RWPE2 (cell line): ENCODE data around the gene KLC3.
"Not testable (repeated sequence)": the region's sequence is repeated elsewhere in the genome, so short reads cannot be mapped to it uniquely, and the experiment has no call there.

Experiments used
- ATAC-seq: fragments of 200-7000 bp; cut with Tn5 transposase; 3 replicates; pipeline ENCODE4 v1.9.1; 2021; ENCODE audit warnings: low read depth
- DNase-seq: peaks from one replicate; pipeline ENCODE4 v3.0.0-alpha.2; 2020; ENCODE audit warnings: low spot score
- H3K27ac ChIP-seq: fragments of 450-650 bp; 2 replicates; pipeline ENCODE4 v1.5.1; 2017; ENCODE audit warnings: mild to moderate bottlenecking; ENCODE audit not compliant: poor library complexity, severe bottlenecking
- H3K27me3 ChIP-seq: fragments of 250-450 bp; sonication (Bioruptor Pico); 2 replicates; pipeline ENCODE4 v1.5.1; 2021; ENCODE audit warnings: mild to moderate bottlenecking, moderate library complexity; ENCODE audit not compliant: insufficient read depth, poor library complexity, severe bottlenecking
- H3K36me3 ChIP-seq: fragments of 250-450 bp; sonication (Bioruptor Pico); 2 replicates; pipeline ENCODE4 v1.5.1; 2020; ENCODE audit warnings: low read depth, mild to moderate bottlenecking, moderate library complexity
- H3K4me1 ChIP-seq: fragments of 250-450 bp; sonication (Bioruptor Pico); 2 replicates; pipeline ENCODE4 v1.5.1; 2021; ENCODE audit warnings: mild to moderate bottlenecking, moderate library complexity; ENCODE audit not compliant: insufficient read depth, poor library complexity, severe bottlenecking
- H3K4me3 ChIP-seq: fragments of 250-450 bp; sonication (Bioruptor Pico); 2 replicates; pipeline ENCODE4 v1.5.1; 2021; ENCODE audit warnings: mild to moderate bottlenecking, moderate library complexity; ENCODE audit not compliant: severe bottlenecking
- H3K9me3 ChIP-seq: fragments of 250-450 bp; sonication (Bioruptor Pico); 2 replicates; pipeline ENCODE4 v1.5.1; 2021; ENCODE audit warnings: mild to moderate bottlenecking, moderate library complexity; ENCODE audit not compliant: severe bottlenecking
- TF ChIP-seq, protein P1 (sequence below): fragments of 450-650 bp; IDR thresholded peaks from one replicate; pipeline ENCODE4 v1.5.1; 2017; ENCODE audit warnings: mild to moderate bottlenecking, moderate library complexity; ENCODE audit not compliant: poor library complexity, severe bottlenecking

The KLC3 gene

DNA sequence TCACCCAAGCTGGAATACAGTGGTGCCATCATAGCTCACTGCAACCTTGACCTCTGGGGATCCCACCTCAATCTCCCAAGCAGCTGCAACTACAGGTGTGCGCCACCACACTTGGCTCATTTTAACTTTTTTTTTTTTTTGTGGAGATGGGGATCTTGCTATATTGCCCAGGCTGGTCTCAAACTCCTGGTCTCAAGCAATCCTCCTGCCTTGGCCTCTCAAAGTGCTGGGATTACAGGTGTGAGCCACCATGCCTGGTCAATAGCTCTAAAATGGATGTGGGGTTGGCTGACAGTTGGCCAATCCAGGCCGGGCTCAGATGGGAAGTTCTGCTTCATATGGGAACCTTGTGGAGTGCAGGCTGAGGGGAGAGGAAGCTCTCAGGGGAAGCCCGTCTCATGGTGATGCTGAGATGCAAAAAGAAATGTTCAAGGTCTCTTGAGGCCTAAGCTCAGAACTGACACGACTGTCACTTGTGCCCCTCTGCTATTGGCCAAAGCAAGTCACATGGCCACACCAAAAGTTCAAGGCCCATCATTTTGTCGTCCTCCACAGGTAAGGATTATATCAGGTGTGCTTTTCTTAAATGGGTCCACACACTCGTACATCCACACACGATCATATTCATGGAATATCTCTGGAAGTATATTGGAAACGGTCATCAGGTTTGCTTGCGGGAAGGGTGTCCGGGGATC lies 6.8 kb upstream of the KLC3 start:
- Histone ChIP-seq H3K4me1 (no peaks in the 10 kb centered on the region), H3K4me3 (no peak overlapping the region), H3K9me3 (no peaks in the 10 kb centered on the region), H3K36me3 (no peaks in the 10 kb centered on the region), H3K27me3 (no peaks in the 10 kb centered on the region), H3K27ac (no peak overlapping the region)
- ATAC-seq: no peak
- no peak for DNase-seq
- TF ChIP-seq, protein P1, sequence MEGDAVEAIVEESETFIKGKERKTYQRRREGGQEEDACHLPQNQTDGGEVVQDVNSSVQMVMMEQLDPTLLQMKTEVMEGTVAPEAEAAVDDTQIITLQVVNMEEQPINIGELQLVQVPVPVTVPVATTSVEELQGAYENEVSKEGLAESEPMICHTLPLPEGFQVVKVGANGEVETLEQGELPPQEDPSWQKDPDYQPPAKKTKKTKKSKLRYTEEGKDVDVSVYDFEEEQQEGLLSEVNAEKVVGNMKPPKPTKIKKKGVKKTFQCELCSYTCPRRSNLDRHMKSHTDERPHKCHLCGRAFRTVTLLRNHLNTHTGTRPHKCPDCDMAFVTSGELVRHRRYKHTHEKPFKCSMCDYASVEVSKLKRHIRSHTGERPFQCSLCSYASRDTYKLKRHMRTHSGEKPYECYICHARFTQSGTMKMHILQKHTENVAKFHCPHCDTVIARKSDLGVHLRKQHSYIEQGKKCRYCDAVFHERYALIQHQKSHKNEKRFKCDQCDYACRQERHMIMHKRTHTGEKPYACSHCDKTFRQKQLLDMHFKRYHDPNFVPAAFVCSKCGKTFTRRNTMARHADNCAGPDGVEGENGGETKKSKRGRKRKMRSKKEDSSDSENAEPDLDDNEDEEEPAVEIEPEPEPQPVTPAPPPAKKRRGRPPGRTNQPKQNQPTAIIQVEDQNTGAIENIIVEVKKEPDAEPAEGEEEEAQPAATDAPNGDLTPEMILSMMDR: no peak

DNA sequence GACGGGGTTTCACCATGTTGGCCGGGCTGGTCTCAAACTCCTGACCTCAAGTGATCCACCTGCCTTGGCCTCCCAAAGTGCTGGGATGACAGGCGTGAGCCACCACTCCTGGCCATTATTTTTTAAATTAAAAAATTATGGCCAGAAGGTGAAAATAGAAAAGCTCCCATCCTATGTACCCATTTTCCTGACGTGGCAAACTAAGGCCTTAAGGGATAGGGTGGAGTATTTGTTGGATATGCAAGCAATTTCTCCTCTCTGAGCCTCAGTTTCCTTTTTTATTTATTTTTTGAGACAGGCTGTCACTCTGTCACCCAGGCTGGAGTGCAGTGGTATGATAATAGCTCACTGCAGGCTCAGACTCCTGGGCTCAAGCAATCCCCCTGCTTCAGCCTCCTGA lies 5.7 kb upstream of the KLC3 start:
- not testable (repeated sequence) for H3K36me3 ChIP-seq, H3K9me3 ChIP-seq, H3K27me3 ChIP-seq, H3K27ac ChIP-seq, DNase-seq, H3K4me1 ChIP-seq, H3K4me3 ChIP-seq, ATAC-seq

DNA sequence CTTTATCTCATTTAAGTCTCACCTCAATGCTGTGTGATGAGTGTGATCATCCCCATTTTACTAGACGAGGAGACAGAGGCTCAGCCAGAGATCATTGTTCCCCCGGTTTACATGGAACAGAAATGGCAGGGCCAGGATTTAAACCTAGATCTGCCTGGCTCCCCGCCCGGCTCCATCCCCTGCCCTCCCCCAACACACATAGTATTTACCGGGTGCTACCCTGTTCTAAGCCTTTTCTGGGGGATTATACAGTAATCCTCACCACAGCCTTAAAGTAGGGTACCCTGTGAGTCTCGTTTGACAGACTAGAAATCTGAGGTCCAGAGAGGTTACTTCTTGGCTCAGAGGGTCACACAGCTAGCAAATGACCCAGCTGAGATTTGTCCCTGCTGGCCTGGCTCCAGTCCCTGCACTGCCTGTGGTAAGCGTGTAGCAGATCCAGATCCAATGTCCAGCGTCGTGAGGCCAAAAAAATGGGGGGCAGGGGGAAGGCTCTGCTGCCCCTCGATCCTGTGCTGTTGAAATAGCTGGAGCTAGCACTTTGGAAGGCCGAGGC lies 3.8 kb upstream of the KLC3 start:
- no peak for DNase-seq
- Histone ChIP-seq H3K27ac (no peak overlapping the region), H3K36me3 (no peaks in the 10 kb centered on the region), H3K27me3 (no peaks in the 10 kb centered on the region), H3K4me1 (no peaks in the 10 kb centered on the region), H3K9me3 (no peaks in the 10 kb centered on the region), H3K4me3 (no peak overlapping the region)
- no peak for ATAC-seq
- TF ChIP-seq, protein P1: no peak

DNA sequence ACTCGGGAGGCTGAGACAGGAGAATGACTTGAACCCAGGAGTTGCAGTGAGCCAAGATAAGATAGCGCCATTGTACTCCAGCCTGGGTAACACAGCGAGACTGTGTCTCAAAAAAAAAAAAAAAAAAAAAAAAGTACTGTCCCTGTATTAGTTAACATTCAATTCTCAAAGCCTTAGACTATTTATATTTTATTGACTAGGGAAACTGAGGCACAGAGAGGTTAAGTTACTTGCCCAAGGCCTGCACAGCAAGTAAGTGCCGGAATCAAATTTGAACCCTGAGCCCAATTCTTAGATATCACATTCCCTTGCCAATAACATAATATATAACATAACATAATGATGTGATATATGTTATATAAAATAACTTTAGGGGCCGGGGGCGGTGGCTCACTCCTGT lies 921 bp upstream of the KLC3 start:
- H3K36me3 ChIP-seq: no peaks in the 10 kb centered on the region
- no peak overlapping the region for H3K4me3 ChIP-seq
- no peak overlapping the region for H3K27ac ChIP-seq
- TF ChIP-seq, protein P1: no peak
- ATAC-seq: no peak
- no peak for DNase-seq
- H3K4me1 ChIP-seq: peaks cover 3% of the 10 kb centered on the region
- H3K9me3 ChIP-seq: no peaks in the 10 kb centered on the region
- no peaks in the 10 kb centered on the region for H3K27me3 ChIP-seq

DNA sequence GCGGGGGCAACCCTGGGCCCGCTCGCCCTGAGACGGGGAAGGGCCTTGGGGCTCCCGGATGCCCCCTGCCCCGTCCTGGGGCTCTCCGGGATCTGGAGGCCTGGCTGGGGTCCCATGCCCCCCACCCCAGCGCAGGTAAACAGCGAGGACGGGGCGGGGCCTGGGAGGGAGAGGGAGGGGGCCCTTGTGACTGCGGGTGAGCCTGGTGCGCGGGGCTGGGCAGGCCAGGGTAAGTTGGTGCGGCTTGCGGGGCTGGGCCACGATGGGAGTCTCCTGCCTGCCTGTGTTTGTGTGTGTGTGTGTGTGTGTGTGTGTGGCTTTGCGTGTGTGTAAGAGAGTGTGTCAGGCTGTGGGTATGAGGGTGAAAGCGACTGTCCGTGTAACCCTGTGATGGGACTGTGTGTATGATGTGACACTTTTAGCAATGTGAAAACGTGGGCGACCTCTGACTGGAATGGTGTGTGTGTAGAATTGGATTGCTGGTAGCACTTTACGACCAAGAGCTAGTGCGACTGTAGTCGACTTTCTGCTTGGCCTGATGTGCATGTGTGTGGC lies 426 bp downstream of the KLC3 start:
- peak overlapping the region; percentile 20 for H3K27ac ChIP-seq
- DNase-seq: no peak
- H3K27me3 ChIP-seq: no peaks in the 10 kb centered on the region
- H3K36me3 ChIP-seq: no peaks in the 10 kb centered on the region
- ATAC-seq: peak; percentile 44
- H3K4me1 ChIP-seq: peaks cover 7% of the 10 kb centered on the region
- H3K4me3 ChIP-seq: peak overlapping the region; percentile 66
- TF ChIP-seq, protein P1: no peak
- no peaks in the 10 kb centered on the region for H3K9me3 ChIP-seq
